Myocyte (in vitro differentiated cells): ENCODE data around the gene OTOGL. TPM values are rescaled to one million over a fixed set of nuclear protein-coding genes. Genes with fewer than 3 reads are reported as not detected.
"Not testable (repeated sequence)": the region's sequence is repeated elsewhere in the genome, so short reads cannot be mapped to it uniquely, and the experiment has no call there.

Source experiments
- DNase-seq: peaks from one replicate; pipeline ENCODE4 v3.0.0-alpha.2; 2012; ENCODE audit warnings: low read depth
- polyA plus RNA-seq: library from polyadenylated mRNA; unstranded; fragments of >200 nt; gene quantifications from one replicate; pipeline ENCODE4 v1.2.1, GENCODE V29; 2012; ENCODE audit warnings: missing spikeins
- total RNA-seq: library from RNA; depleted of rRNA; stranded (reverse); fragments of >200 nt; gene quantifications from 2 replicates; pipeline ENCODE4 v1.2.3, GENCODE V29; 2014

OTOGL gene, protein sequence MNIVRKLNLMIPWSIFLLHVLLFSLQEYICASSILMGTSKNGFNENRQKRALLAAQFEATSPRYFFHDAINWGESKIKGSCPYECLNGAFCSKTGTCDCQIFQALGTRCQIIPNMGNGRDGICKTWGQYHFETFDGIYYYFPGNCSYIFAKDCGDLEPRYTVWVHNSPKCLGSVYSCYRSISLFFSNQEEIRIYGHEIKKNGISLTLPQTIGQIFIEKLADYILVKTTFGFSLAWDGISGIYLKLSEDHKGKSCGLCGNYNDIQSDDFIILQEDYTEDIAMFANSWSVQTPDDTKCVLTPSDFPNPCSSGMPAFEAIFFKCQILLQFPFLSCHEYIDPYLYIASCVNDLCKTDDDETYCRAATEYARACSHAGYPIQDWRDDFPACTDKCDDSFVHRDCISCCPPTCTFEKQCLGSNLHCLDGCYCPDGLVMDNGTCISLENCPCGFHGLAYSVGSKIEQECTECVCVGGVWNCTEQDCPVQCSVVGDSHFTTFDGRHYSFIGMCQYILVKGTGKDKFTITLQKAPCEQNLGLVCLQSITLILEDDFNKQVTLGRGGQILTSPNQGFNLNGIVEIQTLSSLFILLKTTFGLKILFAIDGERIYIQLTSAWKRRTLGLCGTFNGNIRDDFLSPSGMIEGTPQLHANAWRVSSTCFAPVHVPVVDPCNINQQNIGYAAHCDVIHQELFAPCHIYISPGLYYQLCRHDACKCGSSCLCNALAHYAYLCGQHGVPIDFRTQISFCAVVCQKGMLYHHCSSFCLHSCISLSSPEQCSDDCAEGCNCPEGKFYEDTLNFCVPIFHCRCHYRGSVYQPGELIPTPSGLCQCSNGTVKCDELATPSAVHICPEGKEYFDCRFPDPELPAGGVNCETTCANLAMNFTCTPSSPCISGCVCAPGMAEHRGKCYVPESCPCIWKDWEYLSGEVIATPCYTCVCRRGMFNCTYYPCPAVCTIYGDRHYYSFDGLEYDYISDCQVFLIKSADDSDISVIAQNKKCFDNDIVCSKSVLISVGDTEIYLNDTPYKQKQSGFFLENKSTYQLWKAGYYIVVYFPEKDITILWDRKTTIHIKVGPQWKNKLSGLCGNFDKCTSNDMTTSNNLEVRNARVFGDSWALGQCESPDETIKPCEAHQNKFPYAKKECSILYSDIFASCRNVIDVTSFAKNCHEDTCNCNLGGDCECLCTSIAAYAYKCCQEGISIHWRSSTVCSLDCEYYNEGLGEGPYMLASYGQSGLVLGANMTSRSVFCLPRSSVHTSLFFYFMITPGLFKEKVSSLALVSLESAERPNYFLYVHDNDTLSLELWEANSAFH (N-terminal part only)
- total RNA-seq = 0.05 and 0.29 TPM in 2 replicates
- polyA plus RNA-seq = 0.05 TPM

- no peak for DNase-seq
Measured at GRCh38 chr12:80099259-80099658, at the start of gene OTOGL. TSS of gene OTOGL (plus strand) at chr12:80099537. CDS start at chr12:80209432, 109,895 bp downstream.

DNA sequence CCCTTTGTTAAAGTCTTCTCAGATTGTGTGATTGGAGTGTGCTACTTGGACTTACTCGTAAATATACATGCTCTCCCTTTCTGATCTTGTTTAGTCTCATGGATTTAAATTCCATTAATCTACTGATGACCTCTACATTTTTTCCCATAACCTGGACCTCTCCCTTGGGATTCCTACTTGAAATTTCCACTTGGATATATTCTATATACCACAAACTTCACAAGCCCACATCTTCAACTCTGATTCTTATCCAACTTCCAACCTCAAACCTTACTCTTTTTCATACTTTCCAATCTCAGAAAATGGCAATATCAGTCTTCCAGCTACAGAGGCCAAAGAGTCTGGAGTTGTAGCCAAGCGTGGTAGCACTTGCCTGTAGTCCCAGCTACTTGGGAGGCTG is 49.1 kb upstream of the OTOGL start:
- no peak for DNase-seq

DNA sequence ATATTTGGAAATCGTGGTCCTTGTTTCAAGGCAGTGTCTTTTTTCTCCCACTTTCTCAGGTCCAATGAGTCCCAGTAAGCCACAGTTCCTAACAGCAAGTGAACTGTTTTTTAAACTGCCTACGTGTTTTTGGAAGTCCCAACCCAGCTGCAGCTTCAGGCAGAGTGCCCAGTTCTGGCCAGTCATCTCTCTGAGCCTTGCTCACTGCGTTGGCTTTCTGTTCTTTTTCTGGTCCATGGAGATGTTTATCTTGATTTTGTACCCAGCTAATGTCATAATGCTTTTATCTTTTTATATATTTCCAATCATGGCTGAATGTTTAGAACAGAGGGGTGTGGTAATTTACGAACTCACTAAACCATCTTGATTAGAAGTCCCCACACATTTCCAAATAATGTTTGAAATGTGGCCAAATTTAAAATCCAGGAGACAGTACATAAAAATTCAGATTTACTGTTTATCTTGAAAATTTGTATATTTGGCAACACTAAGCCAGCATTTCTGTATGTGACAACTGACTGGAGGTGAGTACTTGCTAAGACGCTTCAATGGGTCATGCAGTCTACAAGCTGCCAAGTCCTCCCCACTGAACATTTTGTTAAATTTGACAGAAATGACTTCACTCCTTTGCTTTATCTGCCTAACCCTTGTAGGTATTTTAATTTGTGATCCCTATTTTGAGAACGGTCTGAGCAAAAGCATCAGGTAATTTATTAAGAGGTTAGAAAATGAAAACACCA is 46.1 kb upstream of the OTOGL start:
- DNase-seq = peak; percentile 81

- DNase-seq = no peak
Measured at GRCh38 chr12:80056232-80056631, 43.1 kb upstream of the OTOGL start.

DNA sequence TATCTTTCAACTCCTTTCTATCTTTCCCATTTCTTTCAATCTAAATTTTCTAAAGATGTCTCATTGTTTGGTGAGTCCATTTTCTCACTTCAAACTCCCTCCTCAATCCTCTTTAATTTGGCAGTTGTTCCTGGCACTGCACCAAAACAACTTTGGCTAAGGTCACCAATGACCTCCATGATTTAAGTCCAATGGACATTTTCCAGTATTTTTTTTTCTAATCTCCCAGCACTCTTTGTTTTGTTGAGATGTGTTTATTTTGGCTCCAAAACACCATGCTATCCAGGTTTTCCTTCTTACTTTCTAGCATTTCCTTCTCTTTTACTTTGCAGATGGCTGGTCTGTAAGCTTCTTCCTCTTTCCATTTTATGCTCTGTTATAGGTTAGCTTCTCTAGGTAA is 42.5 kb upstream of the OTOGL start:
- DNase-seq = no peak

DNA sequence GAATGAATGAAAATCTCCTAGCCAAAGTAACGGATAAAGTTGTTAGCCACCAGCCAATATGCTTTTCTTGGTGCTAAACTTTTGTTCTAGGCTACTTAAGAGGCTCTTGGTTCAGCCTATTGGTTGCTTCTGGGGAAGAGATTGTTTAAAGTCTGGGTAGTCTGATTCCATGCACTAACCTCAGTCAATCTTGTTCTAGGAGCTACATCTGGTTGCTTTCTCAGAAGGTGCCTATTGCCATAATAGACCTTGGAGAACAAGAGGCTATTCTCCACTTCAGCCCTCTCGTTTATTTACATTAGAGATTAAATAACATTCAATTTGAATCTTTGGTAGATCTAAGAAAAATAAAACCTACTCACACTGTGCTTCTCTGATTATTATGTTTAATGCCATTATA is 40.8 kb upstream of the OTOGL start:
- no peak for DNase-seq

- DNase-seq = no peak
Measured at GRCh38 chr12:80059102-80059501, 40.2 kb upstream of the OTOGL start.

DNA sequence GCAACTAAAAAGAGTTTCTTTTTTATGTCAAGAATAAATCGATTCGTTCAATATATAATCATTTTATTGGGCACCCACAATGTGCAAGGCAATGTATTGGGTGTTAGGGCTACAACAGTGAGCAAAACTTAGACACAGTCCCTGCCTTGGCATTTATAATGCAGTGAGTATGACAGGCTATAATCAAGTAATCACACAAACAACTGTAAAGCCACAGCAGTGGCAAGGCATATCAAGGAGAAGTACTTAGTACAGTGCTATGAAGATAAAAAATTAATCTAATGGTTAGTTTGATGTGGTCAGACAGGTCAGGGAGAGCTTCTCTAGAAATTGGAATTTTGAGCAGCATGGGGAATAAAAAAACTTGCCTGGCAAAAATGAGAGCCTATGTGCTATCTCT is 39.5 kb upstream of the OTOGL start:
- DNase-seq = no peak

GRCh38 chr12:80064269-80064668 is 35.1 kb upstream of the OTOGL start:
- DNase-seq = no peak

DNA sequence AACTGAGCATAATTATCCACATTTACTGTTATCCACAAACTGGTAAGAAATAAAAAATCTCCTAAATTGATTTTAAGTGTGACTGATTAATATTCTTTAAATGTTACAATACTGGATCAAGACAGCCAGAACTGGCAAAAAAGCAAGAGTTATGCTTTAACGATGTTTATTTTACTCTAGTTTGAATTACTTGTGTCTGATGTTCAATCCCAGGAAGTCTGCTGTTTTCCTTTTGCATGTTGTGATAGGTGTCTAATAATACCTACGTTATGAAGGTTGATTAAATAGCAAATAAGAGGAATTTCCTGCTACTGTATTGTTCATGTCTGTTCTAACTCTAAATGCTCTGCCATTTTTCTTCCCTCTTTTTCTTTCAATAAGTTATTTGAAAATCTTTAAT is 34.4 kb upstream of the OTOGL start:
- no peak for DNase-seq

GRCh38 chr12:80068173-80068572 is 31.2 kb upstream of the OTOGL start:
- DNase-seq = no peak

- DNase-seq = not testable (repeated sequence)
Measured at GRCh38 chr12:80083892-80084614, 15.3 kb upstream of the OTOGL start.

DNA sequence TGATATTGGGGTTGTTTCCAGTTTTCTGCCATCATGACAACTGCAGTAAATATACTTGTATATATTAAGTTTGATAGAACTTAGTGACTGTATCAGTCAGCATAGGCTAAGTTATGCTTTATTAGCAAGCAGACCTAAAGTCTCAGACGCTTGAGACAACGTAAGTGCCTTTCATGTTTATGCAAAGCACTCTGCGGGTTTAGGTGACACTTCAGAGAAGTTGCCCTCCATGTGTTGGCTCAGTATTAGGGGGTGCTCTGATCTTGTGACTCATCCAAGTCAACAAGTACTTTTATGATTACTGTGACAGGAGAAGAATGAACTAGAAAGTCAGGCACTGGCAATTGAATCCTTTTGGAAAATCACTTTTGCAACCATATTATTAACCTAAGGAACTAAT is 13.3 kb upstream of the OTOGL start:
- DNase-seq = no peak

DNA sequence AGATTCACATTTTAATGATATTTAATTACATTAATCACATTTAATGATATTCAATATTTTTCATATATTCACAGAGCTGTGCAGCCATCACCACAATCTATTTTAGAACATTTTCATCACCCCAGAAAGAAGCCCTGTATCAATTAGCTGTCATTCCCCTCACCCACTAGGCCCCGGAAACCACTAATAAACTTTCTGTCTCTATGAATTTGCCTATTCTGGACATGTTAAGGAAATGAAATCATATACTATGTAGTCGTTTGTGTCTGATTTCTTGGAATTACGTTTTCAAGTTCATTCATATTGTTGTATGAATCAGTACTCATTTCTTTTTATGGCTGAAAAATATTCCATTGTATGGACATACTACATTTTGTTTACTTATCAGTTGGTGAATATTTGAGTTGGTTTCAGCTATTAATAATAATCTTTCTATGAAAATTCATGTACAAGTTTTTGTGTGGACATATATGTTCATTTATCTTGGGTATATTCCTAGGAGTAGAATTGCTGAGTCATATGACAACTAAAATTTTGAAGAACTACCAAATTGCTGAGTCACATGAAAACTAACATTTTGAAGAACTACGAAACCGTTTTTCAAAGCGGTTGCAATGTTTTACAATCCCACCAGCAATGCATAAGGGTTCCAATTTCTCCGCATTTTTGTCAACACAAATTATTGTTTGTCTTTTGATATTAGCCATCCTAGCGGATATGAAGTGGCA is 11.7 kb upstream of the OTOGL start:
- DNase-seq = no peak

DNA sequence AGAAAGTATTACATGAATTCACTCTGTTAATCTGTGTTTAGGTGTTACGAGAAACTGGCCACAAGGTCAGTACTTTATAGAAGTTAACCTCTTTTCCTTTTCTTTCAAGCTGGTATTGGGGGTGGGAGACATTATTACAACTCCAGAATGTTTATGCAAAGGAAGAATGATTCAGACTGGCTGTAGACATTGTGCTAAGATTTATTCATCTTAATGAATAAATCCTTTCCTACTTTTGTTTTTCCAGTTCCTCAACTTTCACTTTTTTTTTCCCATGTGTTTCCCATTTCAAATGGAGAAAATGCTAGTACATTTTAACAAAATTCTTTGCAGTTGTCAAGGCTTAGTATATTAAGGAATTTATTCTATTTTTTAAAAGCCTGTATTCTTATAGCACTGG is 1.3 kb downstream of the OTOGL start:
- DNase-seq = no peak

- peak; percentile 7 for DNase-seq
Measured at GRCh38 chr12:80101126-80101525, 1.8 kb downstream of the OTOGL start.

GRCh38 chr12:80107221-80107620 is 7.9 kb downstream of the OTOGL start:
- DNase-seq = peak; percentile 13

DNA sequence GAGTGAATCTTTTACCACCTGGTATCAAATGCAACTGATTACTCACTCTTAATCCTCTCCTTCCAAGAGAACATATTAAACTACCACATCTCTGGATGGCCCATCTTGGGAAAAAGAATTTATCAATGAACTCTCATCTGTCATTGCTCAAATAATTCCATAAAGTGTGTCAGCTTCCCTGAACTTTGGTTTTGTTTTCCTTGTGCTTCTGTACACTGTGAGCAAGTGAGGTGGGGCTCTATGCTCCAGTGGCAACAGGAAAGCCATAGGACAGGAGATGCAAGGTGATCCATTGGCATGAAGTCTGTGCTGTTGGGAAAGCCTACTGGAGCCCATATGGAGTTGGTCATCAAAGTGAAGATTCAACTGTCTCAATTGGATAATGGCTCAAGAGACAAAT is 17.4 kb downstream of the OTOGL start:
- DNase-seq = no peak

GRCh38 chr12:80118565-80119324 is 19.4 kb downstream of the OTOGL start:
- DNase-seq = no peak
